ENCODE results near the gene DNAJB4.
"Not testable (repeated sequence)": the region's sequence is repeated elsewhere in the genome, so short reads cannot be mapped to it uniquely, and the experiment has no call there.

DNAJB4 gene

DNA sequence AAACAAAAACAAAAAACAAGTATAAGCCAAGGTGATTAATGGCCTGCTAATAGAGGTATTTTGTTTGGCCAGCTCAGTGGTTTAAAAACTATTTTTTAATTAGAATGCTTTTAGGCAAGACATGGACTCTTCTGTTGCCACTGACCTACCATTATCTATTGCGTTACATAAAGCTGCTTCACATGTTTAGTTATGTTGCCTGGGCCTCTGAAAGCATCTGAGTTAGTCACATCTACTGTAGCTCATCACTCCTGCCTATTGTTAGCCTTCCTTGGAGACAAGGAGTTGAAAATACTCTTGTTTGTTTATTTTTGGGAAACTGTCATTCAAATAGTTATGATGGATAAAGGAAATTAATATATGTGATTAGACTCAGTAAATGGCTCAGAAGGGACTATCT lies 14.3 kb downstream of the DNAJB4 start:
- no peak overlapping the region for H3K27ac ChIP-seq
- TF ChIP-seq ZFX (IDR thresholded peaks at IDR 0.05; ENCODE audit: borderline replicate concordance): no peak
- no peak for TF ChIP-seq CTCF (IDR thresholded peaks at IDR 0.05)

GRCh38 chr1:78021134-78021533 lies 16.4 kb downstream of the DNAJB4 start:
- not testable (repeated sequence) for H3K27ac ChIP-seq

GRCh38 chr1:78029793-78030192 lies 25.1 kb downstream of the DNAJB4 start:
- no peak overlapping the region for H3K27ac ChIP-seq
- TF ChIP-seq ZFX (IDR thresholded peaks at IDR 0.05; ENCODE audit: borderline replicate concordance) (no peak), CTCF (IDR thresholded peaks at IDR 0.05) (no peak)

DNA sequence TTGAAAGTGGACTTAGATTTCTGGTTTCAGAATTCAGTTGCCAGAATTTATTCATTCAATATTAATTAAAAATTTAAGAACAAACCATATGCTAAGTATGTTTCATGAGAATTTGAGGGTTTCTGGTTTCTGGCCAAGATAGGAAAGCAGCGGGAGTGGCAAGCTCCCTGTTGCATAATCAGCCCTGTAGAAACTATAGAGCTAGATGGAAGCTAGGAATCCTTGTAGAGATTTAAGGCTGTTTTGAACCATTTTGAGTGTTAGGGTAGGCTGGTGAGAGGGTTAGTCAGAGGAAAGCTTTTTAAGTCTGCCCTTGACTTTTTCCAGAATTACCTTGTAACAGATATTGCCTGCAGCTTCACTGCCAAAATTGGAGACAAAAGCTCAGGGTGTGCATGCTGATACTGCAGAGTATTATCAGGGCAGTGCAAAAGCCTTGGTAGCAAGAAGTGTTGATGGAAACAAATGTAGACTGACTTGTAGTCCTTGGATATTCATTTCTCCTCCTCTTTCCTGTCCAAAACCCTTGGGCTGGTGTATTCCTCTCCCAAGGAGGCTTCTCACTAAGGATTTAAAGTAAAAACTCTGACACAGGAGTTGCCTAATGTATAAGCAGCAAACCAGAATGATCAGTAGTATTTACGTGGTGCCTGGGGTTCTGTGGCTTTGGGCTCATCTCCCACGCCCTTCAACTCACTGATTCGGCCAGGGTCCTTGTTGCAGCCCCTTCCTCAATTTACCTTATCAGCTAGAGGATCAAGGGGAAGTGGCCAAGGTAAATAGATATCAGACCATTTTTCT lies 28.5 kb downstream of the DNAJB4 start:
- TF ChIP-seq CTCF (IDR thresholded peaks at IDR 0.05): no peak
- TF ChIP-seq ZFX (IDR thresholded peaks at IDR 0.05; ENCODE audit: borderline replicate concordance): no peak

GRCh38 chr1:78033797-78034172 lies 29.0 kb downstream of the DNAJB4 start:
- no peak overlapping the region for H3K27ac ChIP-seq
- TF ChIP-seq ZFX (IDR thresholded peaks at IDR 0.05; ENCODE audit: borderline replicate concordance): no peak

More for the DNA sequence above, 28.5 kb downstream of the DNAJB4 start:
- no peak overlapping the region for H3K27ac ChIP-seq

- no peak overlapping the region for H3K27ac ChIP-seq
- no peak for TF ChIP-seq ZFX (IDR thresholded peaks at IDR 0.05; ENCODE audit: borderline replicate concordance)
- no peak for TF ChIP-seq CTCF (IDR thresholded peaks at IDR 0.05)
Measured at GRCh38 chr1:78035121-78035520, 30.4 kb downstream of the DNAJB4 start.

GRCh38 chr1:78036450-78036849 lies 31.7 kb downstream of the DNAJB4 start:
- TF ChIP-seq CTCF (IDR thresholded peaks at IDR 0.05): no peak
- TF ChIP-seq ZFX (IDR thresholded peaks at IDR 0.05; ENCODE audit: borderline replicate concordance): no peak
- H3K27ac ChIP-seq: no peak overlapping the region

- TF ChIP-seq ZFX (IDR thresholded peaks at IDR 0.05; ENCODE audit: borderline replicate concordance) (no peak), CTCF (IDR thresholded peaks at IDR 0.05) (no peak)
- no peak overlapping the region for H3K27ac ChIP-seq
Measured at GRCh38 chr1:78038071-78038470, 33.3 kb downstream of the DNAJB4 start.
